ENCODE data around the gene PRKG2.

Gene PRKG2

GRCh38 chr4:81065446-81065845, 149.6 kb downstream of the PRKG2 start:
- H3K9me3 ChIP-seq (ENCODE audit: control insufficient read depth, low read length), result no peaks in the 10 kb centered on the region
- H3K4me2 ChIP-seq (ENCODE audit: low read length), result no peak overlapping the region
- H3K9ac ChIP-seq, result no peak overlapping the region
- no peak overlapping the region for H3K4me3 ChIP-seq (ENCODE audit: low read depth, low read length)
- no peaks in the 10 kb centered on the region for H3K4me1 ChIP-seq
- TF ChIP-seq CTCF (IDR thresholded peaks at IDR 0.05), result no peak
- no peaks in the 10 kb centered on the region for H3K27me3 ChIP-seq (ENCODE audit: control insufficient read depth, insufficient read depth, low read length)
- no peak overlapping the region for H2AFZ ChIP-seq
- no peaks in the 10 kb centered on the region for H3K79me2 ChIP-seq
- H3K27ac ChIP-seq, result no peak overlapping the region
- no peaks in the 10 kb centered on the region for H3K36me3 ChIP-seq (ENCODE audit: control insufficient read depth, insufficient read depth, low read length)

- Histone ChIP-seq H2AFZ (no peak overlapping the region), H3K79me2 (no peaks in the 10 kb centered on the region), H3K9me3 (ENCODE audit: control insufficient read depth, low read length) (no peaks in the 10 kb centered on the region), H3K9ac (no peak overlapping the region), H3K27ac (no peak overlapping the region), H3K27me3 (ENCODE audit: control insufficient read depth, insufficient read depth, low read length) (no peaks in the 10 kb centered on the region), H3K4me3 (ENCODE audit: low read depth, low read length) (no peak overlapping the region), H3K36me3 (ENCODE audit: control insufficient read depth, insufficient read depth, low read length) (no peaks in the 10 kb centered on the region), H3K4me1 (no peaks in the 10 kb centered on the region), H3K4me2 (ENCODE audit: low read length) (no peak overlapping the region)
- TF ChIP-seq CTCF (IDR thresholded peaks at IDR 0.05), result no peak
Measured at GRCh38 chr4:81062001-81062400, 153.0 kb downstream of the PRKG2 start.

GRCh38 chr4:81061344-81061730, 153.7 kb downstream of the PRKG2 start:
- Histone ChIP-seq H3K27ac (no peak overlapping the region), H3K4me3 (ENCODE audit: low read depth, low read length) (no peak overlapping the region), H3K9me3 (ENCODE audit: control insufficient read depth, low read length) (no peaks in the 10 kb centered on the region), H3K36me3 (ENCODE audit: control insufficient read depth, insufficient read depth, low read length) (no peaks in the 10 kb centered on the region), H3K4me1 (no peaks in the 10 kb centered on the region), H3K79me2 (no peaks in the 10 kb centered on the region), H3K9ac (no peak overlapping the region), H2AFZ (no peak overlapping the region), H3K27me3 (ENCODE audit: control insufficient read depth, insufficient read depth, low read length) (no peaks in the 10 kb centered on the region), H3K4me2 (ENCODE audit: low read length) (no peak overlapping the region)
- no peak for TF ChIP-seq CTCF (IDR thresholded peaks at IDR 0.05)

GRCh38 chr4:81060587-81061343, 154.3 kb downstream of the PRKG2 start:
- Histone ChIP-seq H3K4me3 (ENCODE audit: low read depth, low read length) (no peak overlapping the region), H3K36me3 (ENCODE audit: control insufficient read depth, insufficient read depth, low read length) (no peaks in the 10 kb centered on the region), H3K9me3 (ENCODE audit: control insufficient read depth, low read length) (no peaks in the 10 kb centered on the region), H3K4me1 (no peaks in the 10 kb centered on the region), H3K9ac (no peak overlapping the region), H3K27me3 (ENCODE audit: control insufficient read depth, insufficient read depth, low read length) (no peaks in the 10 kb centered on the region), H3K27ac (no peak overlapping the region), H3K79me2 (no peaks in the 10 kb centered on the region), H2AFZ (no peak overlapping the region), H3K4me2 (ENCODE audit: low read length) (no peak overlapping the region)
- no peak for TF ChIP-seq CTCF (IDR thresholded peaks at IDR 0.05)

- Histone ChIP-seq H3K79me2 (no peaks in the 10 kb centered on the region), H3K4me2 (ENCODE audit: low read length) (no peak overlapping the region), H3K27me3 (ENCODE audit: control insufficient read depth, insufficient read depth, low read length) (no peaks in the 10 kb centered on the region), H3K36me3 (ENCODE audit: control insufficient read depth, insufficient read depth, low read length) (no peaks in the 10 kb centered on the region), H3K4me1 (no peaks in the 10 kb centered on the region), H3K9ac (no peak overlapping the region), H3K4me3 (ENCODE audit: low read depth, low read length) (no peak overlapping the region), H2AFZ (no peak overlapping the region), H3K9me3 (ENCODE audit: control insufficient read depth, low read length) (no peaks in the 10 kb centered on the region), H3K27ac (no peak overlapping the region)
- TF ChIP-seq CTCF (IDR thresholded peaks at IDR 0.05), result no peak
Measured at GRCh38 chr4:81058621-81059020, 156.4 kb downstream of the PRKG2 start.
